Fibroblast of lung (primary cell): Measurements from ENCODE around the gene C10orf71.

Experiments used
- EZH2 ChIP-seq: IDR thresholded peaks from 2 replicates; pipeline ENCODE4 v1.5.1; 2012; ENCODE audit warnings: low read length, control low read depth, mild to moderate bottlenecking; ENCODE audit errors: missing control alignments
- TF ChIP-seq, protein P1 (sequence below), 2 donors: IDR thresholded peaks in 1 of 2; conservative IDR thresholded peaks in 1 of 2; 1 replicate in 1 of 2; 2 replicates in 1 of 2; pipeline ENCODE4 v1.5.1; 2011 to 2012; ENCODE audit warnings: low read length in 2 of 2, control low read depth in 1 of 2, inconsistent platforms in 1 of 2, low read depth in 1 of 2, mild to moderate bottlenecking in 1 of 2

DNA sequence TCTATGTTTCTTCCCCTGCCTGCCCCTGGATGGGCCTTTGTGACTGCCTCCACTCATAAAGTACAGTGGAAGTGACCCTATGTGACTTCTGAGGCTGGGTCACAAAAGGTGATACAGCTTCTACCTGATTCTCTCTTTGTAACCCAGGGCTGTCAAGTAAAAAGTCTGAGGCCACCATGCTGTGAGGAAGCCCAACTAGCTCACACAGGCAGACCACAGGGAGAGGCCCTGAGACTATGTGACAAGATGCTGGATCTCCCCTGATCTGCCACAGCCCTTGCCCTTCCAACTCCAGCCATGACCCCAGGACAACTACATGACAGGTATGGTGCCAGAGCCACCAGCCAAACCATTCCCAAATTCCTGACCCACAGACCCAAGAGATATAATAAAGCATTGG is 51.2 kb downstream of the C10orf71 start:
- TF ChIP-seq, protein P1, sequence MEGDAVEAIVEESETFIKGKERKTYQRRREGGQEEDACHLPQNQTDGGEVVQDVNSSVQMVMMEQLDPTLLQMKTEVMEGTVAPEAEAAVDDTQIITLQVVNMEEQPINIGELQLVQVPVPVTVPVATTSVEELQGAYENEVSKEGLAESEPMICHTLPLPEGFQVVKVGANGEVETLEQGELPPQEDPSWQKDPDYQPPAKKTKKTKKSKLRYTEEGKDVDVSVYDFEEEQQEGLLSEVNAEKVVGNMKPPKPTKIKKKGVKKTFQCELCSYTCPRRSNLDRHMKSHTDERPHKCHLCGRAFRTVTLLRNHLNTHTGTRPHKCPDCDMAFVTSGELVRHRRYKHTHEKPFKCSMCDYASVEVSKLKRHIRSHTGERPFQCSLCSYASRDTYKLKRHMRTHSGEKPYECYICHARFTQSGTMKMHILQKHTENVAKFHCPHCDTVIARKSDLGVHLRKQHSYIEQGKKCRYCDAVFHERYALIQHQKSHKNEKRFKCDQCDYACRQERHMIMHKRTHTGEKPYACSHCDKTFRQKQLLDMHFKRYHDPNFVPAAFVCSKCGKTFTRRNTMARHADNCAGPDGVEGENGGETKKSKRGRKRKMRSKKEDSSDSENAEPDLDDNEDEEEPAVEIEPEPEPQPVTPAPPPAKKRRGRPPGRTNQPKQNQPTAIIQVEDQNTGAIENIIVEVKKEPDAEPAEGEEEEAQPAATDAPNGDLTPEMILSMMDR (conservative IDR thresholded peaks at IDR 0.05 in 1 of 2, IDR thresholded peaks at IDR 0.05 in 1 of 2; ENCODE audit: low read depth in 1 of 2, low read length in 2 of 2) = no peak
- no peak for TF ChIP-seq EZH2
